K562 (cell line): ENCODE data around the gene DDIT3. TPM values are rescaled to one million over a fixed set of nuclear protein-coding genes. Genes with fewer than 3 reads are reported as not detected.

ENCODE experiments used
- ETS1 ChIP-seq: conservative IDR thresholded peaks from 2 replicates; pipeline ENCODE4 v1.6.1; 2011; ENCODE audit warnings: low read depth, mild to moderate bottlenecking, low read length; ENCODE audit not compliant: control insufficient read depth
- FUS ChIP-seq: fragments of 200-400 bp; formaldehyde crosslinking; optimal IDR thresholded peaks from 2 replicates; pipeline ENCODE3; 2017; ENCODE audit warnings: low read depth, low read length
- NCOR1 ChIP-seq: fragments of 450-650 bp; IDR thresholded peaks from 2 replicates; pipeline ENCODE4 v1.6.1; 2016; ENCODE audit warnings: mild to moderate bottlenecking, moderate library complexity
- RAD21 ChIP-seq, 2 experiments: fragments of 250-450 bp in 1 of 2; fragments of 450-650 bp in 1 of 2; sonication (Bioruptor Pico) in 1 of 2; formaldehyde crosslinking in 1 of 2; IDR thresholded peaks in 1 of 2; conservative IDR thresholded peaks in 1 of 2; 2 replicates each; pipeline versions ENCODE4 v1.4.0 to v1.8.0; 2020 to 2022; ENCODE audit warnings: mild to moderate bottlenecking in 2 of 2, moderate library complexity in 1 of 2
- ZBTB26 ChIP-seq: fragments of 450-650 bp; formaldehyde crosslinking; IDR thresholded peaks from 2 replicates; pipeline ENCODE4 v1.4.0; 2022; ENCODE audit warnings: missing genetic modification characterization
- ZC3H8 ChIP-seq: fragments of 450-650 bp; IDR thresholded peaks from 2 replicates; pipeline ENCODE4 v1.6.1; 2017
- ZKSCAN1 ChIP-seq: fragments of 150-350 bp; IDR thresholded peaks from 2 replicates; pipeline ENCODE4 v1.6.1; 2016; ENCODE audit warnings: low read depth, low read length
- ZNF175 ChIP-seq: fragments of 200-800 bp; sonication (Bioruptor generic); IDR thresholded peaks from 2 replicates; pipeline ENCODE4 v1.6.1; 2016; ENCODE audit warnings: low read depth, mild to moderate bottlenecking, missing genetic modification characterization, missing compliant biosample characterization
- polyA plus RNA-seq, 8 experiments: library from polyadenylated mRNA; depleted of rRNA in 4 of 8; stranded (reverse) in 5 of 8; unstranded in 3 of 8; fragments of >200 nt; fragmentation: Nextera tagmentation in 2 of 8; fragmentation: Illumina TruSeq in 1 of 8; extraction: Ambion mirVana in 2 of 8; extraction: Trizol in 1 of 8; gene quantifications; 2 replicates each; pipeline versions ENCODE4 v1.2.1 to v1.2.3, GENCODE V29; 2011 to 2014; ENCODE audit warnings: inconsistent platforms in 1 of 8, missing spikeins in 1 of 8
- total RNA-seq, 7 experiments: library from RNA; depleted of rRNA in 6 of 7; stranded (reverse); fragments of >200 nt in 6 of 7; fragmentation: Illumina TruSeq in 2 of 7; extraction: Trizol in 2 of 7; gene quantifications; 2 replicates each; pipeline versions ENCODE4 v1.2.1 to v1.2.3, GENCODE V29; 2011 to 2021; ENCODE audit warnings: low replicate concordance in 1 of 7
- TF ChIP-seq, protein P1 (sequence below): sonication (generic); formaldehyde crosslinking; IDR thresholded peaks from 2 replicates; pipeline ENCODE4 v1.8.1; 2023; ENCODE audit warnings: mild to moderate bottlenecking, missing genetic modification reagents
- TF ChIP-seq, protein P2 (sequence below): fragments of 450-650 bp; IDR thresholded peaks from 2 replicates; pipeline ENCODE4 v1.7.0; 2016; ENCODE audit warnings: borderline replicate concordance
- TF ChIP-seq, protein P3 (sequence below): fragments of 450-650 bp; IDR thresholded peaks from 2 replicates; pipeline ENCODE4 v1.6.1; 2016; ENCODE audit warnings: low read depth, mild to moderate bottlenecking, moderate library complexity
- TF ChIP-seq, protein P4 (sequence below): sonication (generic); formaldehyde crosslinking; IDR thresholded peaks from 2 replicates; pipeline ENCODE4 v1.8.0; 2022; ENCODE audit warnings: missing genetic modification reagents, mild to moderate bottlenecking, borderline replicate concordance
- TF ChIP-seq, protein P5 (sequence below): IDR thresholded peaks from 2 replicates; pipeline ENCODE4 v1.6.1; 2016; ENCODE audit warnings: missing genetic modification characterization, missing compliant biosample characterization
- TF ChIP-seq, protein P6 (sequence below): fragments of 450-650 bp; formaldehyde crosslinking; IDR thresholded peaks from 2 replicates; pipeline ENCODE4 v1.4.0; 2020; ENCODE audit warnings: mild to moderate bottlenecking, moderate library complexity

Gene DDIT3
- total and polyA plus RNA-seq, 9 of the 15 experiments (the other 6 are each of a cell fraction or from before 2014, with no cell fraction given): 59.1 to 272 (median 89.9) TPM

DNA sequence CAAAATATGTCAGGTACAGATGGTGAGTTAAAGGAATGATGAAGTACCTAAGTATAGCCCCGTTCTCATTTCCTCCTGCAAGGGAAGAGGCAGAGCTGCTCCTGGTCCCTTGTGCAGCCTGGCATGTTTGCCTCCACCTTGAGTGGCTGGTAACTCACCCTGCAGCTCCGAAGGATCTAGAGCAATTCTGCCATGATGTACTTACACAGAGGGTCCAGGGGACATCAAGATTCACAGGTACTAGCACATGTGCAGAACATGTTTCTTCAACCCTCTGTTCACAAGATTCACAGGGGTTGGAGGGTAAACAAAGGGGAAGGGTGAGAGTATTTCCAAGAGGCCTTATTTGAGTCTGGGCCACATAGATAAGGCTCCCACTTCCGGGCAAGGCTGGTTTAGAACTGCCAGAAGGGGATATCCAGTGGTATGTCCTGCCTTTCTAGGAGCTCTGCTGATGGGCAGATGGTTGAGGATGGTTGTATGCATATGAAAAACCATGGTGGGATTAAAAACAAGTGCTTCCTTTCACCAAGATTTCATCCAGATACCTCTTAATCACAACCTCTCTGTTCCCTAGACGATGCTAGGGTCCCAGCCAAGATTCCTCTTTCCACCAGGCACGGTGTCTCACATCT is 18.9 kb upstream of the DDIT3 start (continued):
- TF ChIP-seq ZBTB26: no peak
- TF ChIP-seq ZKSCAN1: no peak
- no peak; the same call in 1 of the 2 replicates for TF ChIP-seq ETS1
- TF ChIP-seq, protein P1, sequence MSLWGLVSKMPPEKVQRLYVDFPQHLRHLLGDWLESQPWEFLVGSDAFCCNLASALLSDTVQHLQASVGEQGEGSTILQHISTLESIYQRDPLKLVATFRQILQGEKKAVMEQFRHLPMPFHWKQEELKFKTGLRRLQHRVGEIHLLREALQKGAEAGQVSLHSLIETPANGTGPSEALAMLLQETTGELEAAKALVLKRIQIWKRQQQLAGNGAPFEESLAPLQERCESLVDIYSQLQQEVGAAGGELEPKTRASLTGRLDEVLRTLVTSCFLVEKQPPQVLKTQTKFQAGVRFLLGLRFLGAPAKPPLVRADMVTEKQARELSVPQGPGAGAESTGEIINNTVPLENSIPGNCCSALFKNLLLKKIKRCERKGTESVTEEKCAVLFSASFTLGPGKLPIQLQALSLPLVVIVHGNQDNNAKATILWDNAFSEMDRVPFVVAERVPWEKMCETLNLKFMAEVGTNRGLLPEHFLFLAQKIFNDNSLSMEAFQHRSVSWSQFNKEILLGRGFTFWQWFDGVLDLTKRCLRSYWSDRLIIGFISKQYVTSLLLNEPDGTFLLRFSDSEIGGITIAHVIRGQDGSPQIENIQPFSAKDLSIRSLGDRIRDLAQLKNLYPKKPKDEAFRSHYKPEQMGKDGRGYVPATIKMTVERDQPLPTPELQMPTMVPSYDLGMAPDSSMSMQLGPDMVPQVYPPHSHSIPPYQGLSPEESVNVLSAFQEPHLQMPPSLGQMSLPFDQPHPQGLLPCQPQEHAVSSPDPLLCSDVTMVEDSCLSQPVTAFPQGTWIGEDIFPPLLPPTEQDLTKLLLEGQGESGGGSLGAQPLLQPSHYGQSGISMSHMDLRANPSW (CRISPR knock-in tag): no peak
- TF ChIP-seq, protein P2, sequence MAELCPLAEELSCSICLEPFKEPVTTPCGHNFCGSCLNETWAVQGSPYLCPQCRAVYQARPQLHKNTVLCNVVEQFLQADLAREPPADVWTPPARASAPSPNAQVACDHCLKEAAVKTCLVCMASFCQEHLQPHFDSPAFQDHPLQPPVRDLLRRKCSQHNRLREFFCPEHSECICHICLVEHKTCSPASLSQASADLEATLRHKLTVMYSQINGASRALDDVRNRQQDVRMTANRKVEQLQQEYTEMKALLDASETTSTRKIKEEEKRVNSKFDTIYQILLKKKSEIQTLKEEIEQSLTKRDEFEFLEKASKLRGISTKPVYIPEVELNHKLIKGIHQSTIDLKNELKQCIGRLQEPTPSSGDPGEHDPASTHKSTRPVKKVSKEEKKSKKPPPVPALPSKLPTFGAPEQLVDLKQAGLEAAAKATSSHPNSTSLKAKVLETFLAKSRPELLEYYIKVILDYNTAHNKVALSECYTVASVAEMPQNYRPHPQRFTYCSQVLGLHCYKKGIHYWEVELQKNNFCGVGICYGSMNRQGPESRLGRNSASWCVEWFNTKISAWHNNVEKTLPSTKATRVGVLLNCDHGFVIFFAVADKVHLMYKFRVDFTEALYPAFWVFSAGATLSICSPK: no peak
- 0 out of 4 replicates have a peak, but pooled peaks of 1 of the 2 experiments have one; percentile 25 for TF ChIP-seq RAD21 (CRISPR knock-in tag; conservative IDR thresholded peaks at IDR 0.05 in 1 of 2, IDR thresholded peaks at IDR 0.05 in 1 of 2)
- peak; percentile 94 for TF ChIP-seq NCOR1
- TF ChIP-seq, protein P3, sequence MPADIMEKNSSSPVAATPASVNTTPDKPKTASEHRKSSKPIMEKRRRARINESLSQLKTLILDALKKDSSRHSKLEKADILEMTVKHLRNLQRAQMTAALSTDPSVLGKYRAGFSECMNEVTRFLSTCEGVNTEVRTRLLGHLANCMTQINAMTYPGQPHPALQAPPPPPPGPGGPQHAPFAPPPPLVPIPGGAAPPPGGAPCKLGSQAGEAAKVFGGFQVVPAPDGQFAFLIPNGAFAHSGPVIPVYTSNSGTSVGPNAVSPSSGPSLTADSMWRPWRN: peak; percentile 76
- TF ChIP-seq, protein P4, sequence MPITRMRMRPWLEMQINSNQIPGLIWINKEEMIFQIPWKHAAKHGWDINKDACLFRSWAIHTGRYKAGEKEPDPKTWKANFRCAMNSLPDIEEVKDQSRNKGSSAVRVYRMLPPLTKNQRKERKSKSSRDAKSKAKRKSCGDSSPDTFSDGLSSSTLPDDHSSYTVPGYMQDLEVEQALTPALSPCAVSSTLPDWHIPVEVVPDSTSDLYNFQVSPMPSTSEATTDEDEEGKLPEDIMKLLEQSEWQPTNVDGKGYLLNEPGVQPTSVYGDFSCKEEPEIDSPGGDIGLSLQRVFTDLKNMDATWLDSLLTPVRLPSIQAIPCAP: no peak
- TF ChIP-seq, protein P5, sequence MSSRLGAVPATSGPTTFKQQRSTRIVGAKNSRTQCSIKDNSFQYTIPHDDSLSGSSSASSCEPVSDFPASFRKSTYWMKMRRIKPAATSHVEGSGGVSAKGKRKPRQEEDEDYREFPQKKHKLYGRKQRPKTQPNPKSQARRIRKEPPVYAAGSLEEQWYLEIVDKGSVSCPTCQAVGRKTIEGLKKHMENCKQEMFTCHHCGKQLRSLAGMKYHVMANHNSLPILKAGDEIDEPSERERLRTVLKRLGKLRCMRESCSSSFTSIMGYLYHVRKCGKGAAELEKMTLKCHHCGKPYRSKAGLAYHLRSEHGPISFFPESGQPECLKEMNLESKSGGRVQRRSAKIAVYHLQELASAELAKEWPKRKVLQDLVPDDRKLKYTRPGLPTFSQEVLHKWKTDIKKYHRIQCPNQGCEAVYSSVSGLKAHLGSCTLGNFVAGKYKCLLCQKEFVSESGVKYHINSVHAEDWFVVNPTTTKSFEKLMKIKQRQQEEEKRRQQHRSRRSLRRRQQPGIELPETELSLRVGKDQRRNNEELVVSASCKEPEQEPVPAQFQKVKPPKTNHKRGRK (tag): no peak
- no peak for TF ChIP-seq FUS
- TF ChIP-seq, protein P6, sequence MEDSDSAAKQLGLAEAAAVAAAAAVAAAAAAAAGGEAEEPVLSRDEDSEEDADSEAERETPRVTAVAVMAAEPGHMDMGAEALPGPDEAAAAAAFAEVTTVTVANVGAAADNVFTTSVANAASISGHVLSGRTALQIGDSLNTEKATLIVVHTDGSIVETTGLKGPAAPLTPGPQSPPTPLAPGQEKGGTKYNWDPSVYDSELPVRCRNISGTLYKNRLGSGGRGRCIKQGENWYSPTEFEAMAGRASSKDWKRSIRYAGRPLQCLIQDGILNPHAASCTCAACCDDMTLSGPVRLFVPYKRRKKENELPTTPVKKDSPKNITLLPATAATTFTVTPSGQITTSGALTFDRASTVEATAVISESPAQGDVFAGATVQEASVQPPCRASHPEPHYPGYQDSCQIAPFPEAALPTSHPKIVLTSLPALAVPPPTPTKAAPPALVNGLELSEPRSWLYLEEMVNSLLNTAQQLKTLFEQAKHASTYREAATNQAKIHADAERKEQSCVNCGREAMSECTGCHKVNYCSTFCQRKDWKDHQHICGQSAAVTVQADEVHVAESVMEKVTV (CRISPR knock-in tag): no peak
- peak; percentile 67; the same call in 1 of the 2 replicates for TF ChIP-seq ZNF175 (CRISPR knock-in tag)
- no peak for TF ChIP-seq ZC3H8
